SK-N-SH treated with all-trans-retinoic acid at 6 μM for 48 hours (cell line): ENCODE measurements around the gene TLE6.

Experiments used
- ATAC-seq: fragments of 200-7000 bp; cut with Tn5 transposase; 3 replicates; pipeline ENCODE4 v1.9.1; 2020; ENCODE audit warnings: mild to moderate bottlenecking, moderate library complexity
- BACH2 ChIP-seq: fragments of 250-450 bp; sonication (Bioruptor Pico); IDR thresholded peaks from 2 replicates; pipeline ENCODE4 v1.9.0; 2021; ENCODE audit warnings: mild to moderate bottlenecking, borderline replicate concordance
- CREB5 ChIP-seq: fragments of 250-450 bp; sonication (Bioruptor Pico); IDR thresholded peaks from 2 replicates; pipeline ENCODE4 v1.5.1; 2020; ENCODE audit warnings: low read depth, mild to moderate bottlenecking, moderate library complexity
- CSDC2 ChIP-seq: fragments of 250-450 bp; sonication (Bioruptor Pico); IDR thresholded peaks from 2 replicates; pipeline ENCODE4 v1.5.0; 2020; ENCODE audit warnings: mild to moderate bottlenecking, moderate library complexity
- ESRRG ChIP-seq: fragments of 250-450 bp; sonication (Bioruptor Pico); IDR thresholded peaks from 2 replicates; pipeline ENCODE4 v1.6.1; 2021; ENCODE audit warnings: mild to moderate bottlenecking
- GLIS3 ChIP-seq: fragments of 250-450 bp; sonication (Bioruptor Pico); IDR thresholded peaks from 2 replicates; pipeline ENCODE4 v1.5.0; 2020; ENCODE audit warnings: mild to moderate bottlenecking, moderate library complexity
- ISL1 ChIP-seq: fragments of 250-450 bp; sonication (Bioruptor Pico); IDR thresholded peaks from 2 replicates; pipeline ENCODE4 v2.1.2; 2022; ENCODE audit warnings: mild to moderate bottlenecking, moderate library complexity
- OSR1 ChIP-seq: fragments of 250-450 bp; sonication (Bioruptor Pico); IDR thresholded peaks from 2 replicates; pipeline ENCODE4 v1.8.0; 2022; ENCODE audit warnings: moderate library complexity, mild to moderate bottlenecking, inconsistent platforms
- POU6F1 ChIP-seq: fragments of 250-450 bp; sonication (Bioruptor Pico); IDR thresholded peaks from 2 replicates; pipeline ENCODE4 v1.8.0; 2021; ENCODE audit warnings: low read depth, mild to moderate bottlenecking, moderate library complexity, borderline replicate concordance
- PPARA ChIP-seq: fragments of 250-450 bp; sonication (Bioruptor Pico); IDR thresholded peaks from 2 replicates; pipeline ENCODE4 v1.5.0; 2020; ENCODE audit warnings: mild to moderate bottlenecking, borderline replicate concordance
- RARB ChIP-seq: fragments of 250-450 bp; sonication (Bioruptor Pico); IDR thresholded peaks from 2 replicates; pipeline ENCODE4 v1.8.0; 2021; ENCODE audit warnings: mild to moderate bottlenecking, moderate library complexity
- SNAI2 ChIP-seq: fragments of 250-450 bp; sonication (Bioruptor Pico); IDR thresholded peaks from 2 replicates; pipeline ENCODE4 v1.5.0; 2020; ENCODE audit warnings: mild to moderate bottlenecking, moderate library complexity
- TCF4 ChIP-seq: fragments of 250-450 bp; sonication (Bioruptor Pico); IDR thresholded peaks from 2 replicates; pipeline ENCODE4 v1.8.0; 2021; ENCODE audit warnings: mild to moderate bottlenecking, moderate library complexity, borderline replicate concordance
- TOX ChIP-seq: fragments of 250-450 bp; sonication (Bioruptor Pico); IDR thresholded peaks from 2 replicates; pipeline ENCODE4 v1.8.0; 2021; ENCODE audit warnings: mild to moderate bottlenecking, moderate library complexity, borderline replicate concordance
- ZC3H10 ChIP-seq: fragments of 250-450 bp; sonication (Bioruptor Pico); IDR thresholded peaks from 2 replicates; pipeline ENCODE4 v1.5.1; 2021; ENCODE audit warnings: mild to moderate bottlenecking, moderate library complexity
- ZFP3 ChIP-seq: fragments of 250-450 bp; sonication (Bioruptor Pico); IDR thresholded peaks from 2 replicates; pipeline ENCODE4 v1.5.0; 2020; ENCODE audit warnings: mild to moderate bottlenecking, moderate library complexity
- ZFP30 ChIP-seq: fragments of 450-650 bp; formaldehyde crosslinking; IDR thresholded peaks from 2 replicates; pipeline ENCODE4 v1.5.0; 2022; ENCODE audit warnings: mild to moderate bottlenecking, moderate library complexity
- ZNF565 ChIP-seq: fragments of 450-650 bp; formaldehyde crosslinking; conservative IDR thresholded peaks from 2 replicates; pipeline ENCODE4 v1.5.0; 2020; ENCODE audit warnings: low read depth, mild to moderate bottlenecking, moderate library complexity
- ZNF8 ChIP-seq: fragments of 450-650 bp; formaldehyde crosslinking; IDR thresholded peaks from 2 replicates; pipeline ENCODE4 v1.5.0; 2020; ENCODE audit warnings: mild to moderate bottlenecking, moderate library complexity
- TF ChIP-seq, protein P1 (sequence below): fragments of 250-450 bp; sonication (Bioruptor Pico); IDR thresholded peaks from 2 replicates; pipeline ENCODE4 v1.5.0; 2020; ENCODE audit warnings: mild to moderate bottlenecking, moderate library complexity
- TF ChIP-seq, protein P2 (sequence below): fragments of 250-450 bp; sonication (Bioruptor Pico); IDR thresholded peaks from 2 replicates; pipeline ENCODE4 v1.5.1; 2021; ENCODE audit warnings: mild to moderate bottlenecking, moderate library complexity

The TLE6 gene

GRCh38 chr19:2984215-2984528 lies 6.8 kb downstream of the TLE6 start:
- TF ChIP-seq GLIS3 (CRISPR knock-in tag) (no peak), CREB5 (CRISPR knock-in tag) (no peak), RARB (CRISPR knock-in tag) (no peak), POU6F1 (CRISPR knock-in tag) (no peak), CSDC2 (no peak), ZNF565 (CRISPR knock-in tag) (no peak), ESRRG (CRISPR knock-in tag) (no peak)
- TF ChIP-seq, protein P1, sequence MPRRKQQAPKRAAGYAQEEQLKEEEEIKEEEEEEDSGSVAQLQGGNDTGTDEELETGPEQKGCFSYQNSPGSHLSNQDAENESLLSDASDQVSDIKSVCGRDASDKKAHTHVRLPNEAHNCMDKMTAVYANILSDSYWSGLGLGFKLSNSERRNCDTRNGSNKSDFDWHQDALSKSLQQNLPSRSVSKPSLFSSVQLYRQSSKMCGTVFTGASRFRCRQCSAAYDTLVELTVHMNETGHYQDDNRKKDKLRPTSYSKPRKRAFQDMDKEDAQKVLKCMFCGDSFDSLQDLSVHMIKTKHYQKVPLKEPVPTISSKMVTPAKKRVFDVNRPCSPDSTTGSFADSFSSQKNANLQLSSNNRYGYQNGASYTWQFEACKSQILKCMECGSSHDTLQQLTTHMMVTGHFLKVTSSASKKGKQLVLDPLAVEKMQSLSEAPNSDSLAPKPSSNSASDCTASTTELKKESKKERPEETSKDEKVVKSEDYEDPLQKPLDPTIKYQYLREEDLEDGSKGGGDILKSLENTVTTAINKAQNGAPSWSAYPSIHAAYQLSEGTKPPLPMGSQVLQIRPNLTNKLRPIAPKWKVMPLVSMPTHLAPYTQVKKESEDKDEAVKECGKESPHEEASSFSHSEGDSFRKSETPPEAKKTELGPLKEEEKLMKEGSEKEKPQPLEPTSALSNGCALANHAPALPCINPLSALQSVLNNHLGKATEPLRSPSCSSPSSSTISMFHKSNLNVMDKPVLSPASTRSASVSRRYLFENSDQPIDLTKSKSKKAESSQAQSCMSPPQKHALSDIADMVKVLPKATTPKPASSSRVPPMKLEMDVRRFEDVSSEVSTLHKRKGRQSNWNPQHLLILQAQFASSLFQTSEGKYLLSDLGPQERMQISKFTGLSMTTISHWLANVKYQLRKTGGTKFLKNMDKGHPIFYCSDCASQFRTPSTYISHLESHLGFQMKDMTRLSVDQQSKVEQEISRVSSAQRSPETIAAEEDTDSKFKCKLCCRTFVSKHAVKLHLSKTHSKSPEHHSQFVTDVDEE: no peak
- no peak for ATAC-seq

DNA sequence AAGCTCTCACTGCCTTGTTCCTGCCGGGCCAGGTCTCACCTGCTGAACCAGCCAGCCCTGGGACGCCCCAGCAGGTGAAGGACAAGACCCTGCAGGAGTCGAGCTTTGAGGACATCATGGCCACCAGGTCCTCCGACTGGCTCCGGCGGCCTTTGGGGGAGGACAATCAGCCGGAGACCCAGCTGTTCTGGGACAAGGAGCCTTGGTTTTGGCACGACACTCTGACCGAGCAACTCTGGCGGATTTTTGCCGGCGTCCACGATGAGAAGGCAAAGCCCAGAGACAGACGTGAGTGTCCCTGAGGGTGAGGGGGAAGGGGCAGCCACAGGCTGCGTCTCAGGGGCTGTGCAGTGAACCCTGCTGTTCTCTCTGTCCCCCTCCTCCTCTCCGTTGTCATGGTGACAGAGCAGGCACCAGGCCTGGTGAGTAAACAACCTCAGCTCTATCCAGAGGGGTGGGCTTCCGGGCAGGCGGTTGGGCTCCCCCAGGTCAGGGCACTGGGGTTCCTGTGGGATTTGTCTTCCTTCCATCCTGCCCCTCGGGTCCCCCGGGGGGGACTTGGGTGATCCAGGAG lies 9.7 kb downstream of the TLE6 start:
- no peak for ATAC-seq
- TF ChIP-seq, protein P2, sequence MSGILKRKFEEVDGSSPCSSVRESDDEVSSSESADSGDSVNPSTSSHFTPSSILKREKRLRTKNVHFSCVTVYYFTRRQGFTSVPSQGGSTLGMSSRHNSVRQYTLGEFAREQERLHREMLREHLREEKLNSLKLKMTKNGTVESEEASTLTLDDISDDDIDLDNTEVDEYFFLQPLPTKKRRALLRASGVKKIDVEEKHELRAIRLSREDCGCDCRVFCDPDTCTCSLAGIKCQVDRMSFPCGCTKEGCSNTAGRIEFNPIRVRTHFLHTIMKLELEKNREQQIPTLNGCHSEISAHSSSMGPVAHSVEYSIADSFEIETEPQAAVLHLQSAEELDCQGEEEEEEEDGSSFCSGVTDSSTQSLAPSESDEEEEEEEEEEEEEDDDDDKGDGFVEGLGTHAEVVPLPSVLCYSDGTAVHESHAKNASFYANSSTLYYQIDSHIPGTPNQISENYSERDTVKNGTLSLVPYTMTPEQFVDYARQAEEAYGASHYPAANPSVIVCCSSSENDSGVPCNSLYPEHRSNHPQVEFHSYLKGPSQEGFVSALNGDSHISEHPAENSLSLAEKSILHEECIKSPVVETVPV (CRISPR knock-in tag): no peak
- no peak for TF ChIP-seq TOX

DNA sequence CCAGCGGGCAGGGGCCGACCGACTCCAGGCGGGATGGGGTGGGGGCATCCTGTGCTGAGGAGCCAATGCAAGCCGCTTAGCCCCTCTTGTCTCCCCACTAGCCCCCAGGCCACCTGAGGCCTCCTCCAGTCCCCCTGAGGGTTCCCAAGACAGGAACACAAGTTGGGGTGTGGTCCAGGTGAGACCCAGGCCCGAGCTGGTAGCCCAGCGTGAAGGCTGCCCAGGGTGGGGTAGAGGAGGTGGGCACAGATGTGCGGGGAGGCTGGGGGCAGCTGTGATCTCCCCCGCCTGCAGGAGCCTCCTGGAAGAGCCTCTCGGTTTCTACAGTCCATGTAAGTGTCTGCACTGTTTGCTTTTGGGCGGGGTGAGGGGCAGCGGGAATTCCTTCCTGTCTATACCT lies 10.4 kb downstream of the TLE6 start:
- no peak for TF ChIP-seq ZFP3 (CRISPR knock-in tag)
- no peak for TF ChIP-seq ZC3H10 (CRISPR knock-in tag)
- no peak for TF ChIP-seq ISL1
- TF ChIP-seq ZNF8 (CRISPR knock-in tag): no peak
- TF ChIP-seq ZFP30 (CRISPR knock-in tag): no peak
- no peak for TF ChIP-seq GLIS3 (CRISPR knock-in tag)
- TF ChIP-seq, protein P1: no peak
- no peak for TF ChIP-seq BACH2 (CRISPR knock-in tag)
- no peak for TF ChIP-seq TCF4 (CRISPR knock-in tag)
- TF ChIP-seq RARB (CRISPR knock-in tag): no peak
- no peak for TF ChIP-seq POU6F1 (CRISPR knock-in tag)
- no peak for TF ChIP-seq PPARA (CRISPR knock-in tag)
- TF ChIP-seq CREB5 (CRISPR knock-in tag): no peak
- no peak for TF ChIP-seq OSR1 (CRISPR knock-in tag)
- TF ChIP-seq ESRRG (CRISPR knock-in tag): no peak
- no peak for TF ChIP-seq ZNF565 (CRISPR knock-in tag)
- no peak for TF ChIP-seq TOX
- no peak for TF ChIP-seq SNAI2 (CRISPR knock-in tag)
- TF ChIP-seq, protein P2 (CRISPR knock-in tag): no peak
- no peak for ATAC-seq
